NB4 (cell line): Measurements from ENCODE around the gene NCOA6.

ENCODE experiments used
- DNase-seq: peaks from one replicate; pipeline ENCODE4 v3.0.0; 2010; ENCODE audit warnings: low read depth
- H3K4me3 ChIP-seq: one replicate; pipeline ENCODE4 v1.5.1; 2011; ENCODE audit warnings: mild to moderate bottlenecking, low read depth, low read length, moderate library complexity
- CTCF ChIP-seq: IDR thresholded peaks from one replicate; pipeline ENCODE4 v1.5.1; 2012; ENCODE audit warnings: low read depth, low read length
- MAX ChIP-seq: IDR thresholded peaks from 2 replicates; pipeline ENCODE4 v1.6.1; 2011; ENCODE audit warnings: low read depth, low read length
- MYC ChIP-seq: IDR thresholded peaks from 2 replicates; pipeline ENCODE4 v1.6.1; 2011; ENCODE audit warnings: low read depth, low read length
- POLR2A ChIP-seq: IDR thresholded peaks from 2 replicates; pipeline ENCODE4 v1.6.1; 2011; ENCODE audit warnings: mild to moderate bottlenecking; ENCODE audit not compliant: insufficient read length; ENCODE audit errors: extremely low read depth

The NCOA6 gene

GRCh38 chr20:34746674-34747073 is 78.8 kb downstream of the NCOA6 start:
- TF ChIP-seq CTCF: no peak
- H3K4me3 ChIP-seq: no peak overlapping the region
- no peak for DNase-seq

DNA sequence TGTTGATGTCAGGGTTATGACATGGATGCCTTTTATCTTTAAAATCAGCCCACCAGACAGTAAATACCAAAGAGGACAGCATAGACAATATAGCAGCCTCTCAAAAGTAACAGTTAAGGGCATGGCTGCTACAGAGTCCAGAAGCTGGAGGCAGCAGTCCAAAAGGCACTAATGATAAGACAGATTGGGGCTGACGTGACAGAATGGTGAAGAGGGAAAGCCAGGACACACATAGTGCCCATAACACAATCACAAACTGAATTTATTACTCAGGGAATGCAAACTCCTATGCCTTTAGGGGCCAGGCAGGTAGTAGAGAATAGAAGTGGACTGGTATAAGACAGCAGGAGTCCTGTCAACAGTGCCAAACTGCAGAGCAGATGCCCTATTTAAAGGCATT is 80.6 kb downstream of the NCOA6 start:
- TF ChIP-seq CTCF: no peak
- TF ChIP-seq MYC: no peak
- no peak for TF ChIP-seq POLR2A
- no peak for TF ChIP-seq MAX
- DNase-seq: no peak
- no peak overlapping the region for H3K4me3 ChIP-seq

GRCh38 chr20:34744340-34744739 is 81.1 kb downstream of the NCOA6 start:
- no peak for DNase-seq
- H3K4me3 ChIP-seq: no peak overlapping the region
- TF ChIP-seq CTCF (no peak), MYC (no peak), MAX (no peak), POLR2A (no peak)

DNA sequence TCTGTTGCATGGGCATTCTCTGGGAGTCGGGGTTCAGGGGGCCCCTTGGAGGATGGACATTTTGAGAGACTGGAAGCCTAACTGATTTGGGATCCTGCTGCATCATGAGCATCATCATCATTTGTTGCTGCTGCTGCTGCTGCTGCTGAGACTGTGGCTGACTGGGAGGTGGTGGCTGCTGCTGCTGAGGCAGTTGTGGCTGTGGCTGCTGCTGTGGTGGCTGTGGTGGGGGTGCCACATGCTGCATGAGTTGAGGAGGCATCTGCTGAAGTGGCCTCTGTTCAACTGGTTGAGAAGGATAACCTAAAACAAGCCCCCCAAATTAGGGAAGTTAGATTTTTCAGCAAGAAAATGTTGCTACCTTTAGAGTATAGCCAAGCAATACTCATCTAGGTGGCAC is 82.4 kb downstream of the NCOA6 start:
- no peak for DNase-seq
- TF ChIP-seq MAX (no peak), POLR2A (no peak), MYC (no peak), CTCF (no peak)
- H3K4me3 ChIP-seq: no peak overlapping the region

GRCh38 chr20:34736106-34736735 is 89.2 kb downstream of the NCOA6 start:
- H3K4me3 ChIP-seq: no peak overlapping the region
- no peak for DNase-seq
- no peak for TF ChIP-seq CTCF
- no peak for TF ChIP-seq MYC
- TF ChIP-seq POLR2A: no peak
- no peak for TF ChIP-seq MAX

GRCh38 chr20:34732523-34732922 is 92.9 kb downstream of the NCOA6 start:
- DNase-seq: no peak
- H3K4me3 ChIP-seq: no peak overlapping the region
- TF ChIP-seq CTCF: no peak
- no peak for TF ChIP-seq MYC
- TF ChIP-seq MAX: no peak
- no peak for TF ChIP-seq POLR2A
